T-helper 1 cell treated with Interleukin-12 subunit alpha and Interleukin-12 subunit beta and Interleukin-4 antibody, amounts not matched to agents 30 μg/mL and 1 μg/mL, for 36 hours (primary cell): ENCODE results near the gene USP47.

ENCODE experiments used
- H3K27ac Mint-ChIP-seq: one replicate; pipeline ENCODE4 v1.8.0; 2021; ENCODE audit warnings: mild to moderate bottlenecking, mixed read lengths
- H3K27me3 Mint-ChIP-seq: one replicate; pipeline ENCODE4 v1.8.0; 2021; ENCODE audit warnings: low read depth, mixed read lengths
- H3K36me3 Mint-ChIP-seq: one replicate; pipeline ENCODE4 v1.8.0; 2021; ENCODE audit warnings: low read depth, mixed read lengths
- H3K4me1 Mint-ChIP-seq: one replicate; pipeline ENCODE4 v1.8.0; 2021; ENCODE audit warnings: low read depth, mixed read lengths
- H3K4me3 Mint-ChIP-seq: one replicate; pipeline ENCODE4 v1.8.0; 2021; ENCODE audit warnings: mild to moderate bottlenecking, moderate library complexity, mixed read lengths
- H3K9me3 Mint-ChIP-seq: one replicate; pipeline ENCODE4 v1.8.0; 2021; ENCODE audit warnings: mixed read lengths

USP47 gene

DNA sequence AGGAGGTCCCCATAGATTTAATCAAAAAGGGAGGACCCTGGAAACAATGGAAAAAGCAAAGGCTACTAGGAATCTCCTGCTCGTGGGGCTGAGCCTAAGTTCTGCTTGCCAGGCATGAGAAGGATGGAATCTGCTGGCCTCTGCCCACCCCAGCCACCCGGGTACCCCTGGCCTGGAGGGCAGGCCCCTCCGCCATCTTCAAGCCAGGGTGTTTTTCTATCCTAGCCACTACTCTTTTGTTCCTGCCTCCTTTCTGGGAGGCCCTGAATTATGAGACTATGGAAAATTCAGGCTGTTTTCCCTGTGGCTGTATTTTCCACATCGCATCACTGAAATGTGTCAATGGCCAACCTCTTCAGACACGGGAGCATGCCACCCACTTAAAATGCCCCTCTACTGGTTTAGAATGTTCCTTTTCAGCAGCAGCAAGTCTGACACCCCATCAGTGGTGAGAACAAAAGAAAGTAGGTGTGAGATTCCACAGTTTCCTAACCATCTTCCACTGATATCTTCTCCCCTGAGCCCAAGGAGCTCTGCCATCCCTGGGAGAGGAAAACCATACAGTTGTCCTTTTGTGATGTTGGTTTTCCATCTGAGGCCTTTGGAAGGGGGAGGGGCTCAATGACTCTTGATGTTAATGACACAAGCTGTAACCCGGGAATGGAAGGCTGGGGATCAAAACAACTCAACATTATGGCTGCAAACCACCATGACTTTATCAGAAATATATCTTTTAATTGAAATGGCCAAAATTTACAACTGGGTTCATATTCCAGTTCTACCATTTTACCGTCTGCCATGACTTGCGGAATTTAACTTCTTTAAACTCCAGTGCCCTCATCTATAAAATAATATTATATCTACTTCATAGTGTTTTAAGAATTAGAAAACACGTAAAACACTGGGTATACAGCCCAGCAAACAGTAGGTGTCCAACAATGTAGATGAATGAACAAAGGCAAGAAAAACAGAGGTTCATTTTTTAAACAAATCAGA, 144.5 kb downstream of the USP47 start:
- H3K27me3 Mint-ChIP-seq = peaks cover 3% of the 10 kb centered on the region
- H3K4me1 Mint-ChIP-seq = peaks cover 3% of the 10 kb centered on the region
- H3K4me3 Mint-ChIP-seq = no peak overlapping the region
- no peaks in the 10 kb centered on the region for H3K36me3 Mint-ChIP-seq
- H3K27ac Mint-ChIP-seq = no peak overlapping the region
- H3K9me3 Mint-ChIP-seq = no peaks in the 10 kb centered on the region

- no peaks in the 10 kb centered on the region for H3K36me3 Mint-ChIP-seq
- peaks cover 3% of the 10 kb centered on the region for H3K4me1 Mint-ChIP-seq
- H3K27me3 Mint-ChIP-seq = peaks cover 7% of the 10 kb centered on the region
- no peak overlapping the region for H3K27ac Mint-ChIP-seq
- H3K4me3 Mint-ChIP-seq = no peak overlapping the region
- no peaks in the 10 kb centered on the region for H3K9me3 Mint-ChIP-seq
Measured at GRCh38 chr11:11987503-11988022, 145.8 kb downstream of the USP47 start.

GRCh38 chr11:11988099-11988651, 146.4 kb downstream of the USP47 start:
- Mint-ChIP-seq H3K4me1 (peaks cover 3% of the 10 kb centered on the region), H3K27me3 (peaks cover 7% of the 10 kb centered on the region), H3K36me3 (no peaks in the 10 kb centered on the region), H3K27ac (no peak overlapping the region), H3K9me3 (no peaks in the 10 kb centered on the region), H3K4me3 (no peak overlapping the region)

DNA sequence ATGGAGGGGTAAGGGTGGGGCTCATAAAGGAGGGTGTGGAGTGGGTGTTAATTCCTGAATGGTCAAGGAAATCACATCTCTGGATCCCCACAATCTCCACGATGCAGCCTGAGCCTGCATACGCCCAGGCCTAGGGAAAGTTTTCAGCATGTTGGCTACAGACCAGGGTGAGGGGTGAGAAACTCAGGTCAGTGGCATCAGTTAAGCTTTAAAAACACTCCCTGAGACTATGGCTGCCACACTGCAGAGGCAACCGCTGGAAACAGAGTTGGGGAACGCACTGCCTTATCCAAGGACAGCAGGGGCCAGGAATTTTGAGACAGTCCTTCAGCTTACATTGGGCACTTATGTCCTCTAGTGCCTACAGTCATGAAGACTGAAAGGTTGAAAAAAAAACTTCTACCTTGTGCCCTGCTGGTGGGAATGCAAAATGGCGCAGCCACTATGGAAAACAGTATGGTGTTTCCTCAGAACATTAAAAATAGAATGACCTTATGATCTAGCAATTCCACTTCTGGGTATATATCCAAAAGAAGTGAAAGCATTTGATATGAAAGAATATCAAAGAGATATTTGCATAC, 147.0 kb downstream of the USP47 start:
- Mint-ChIP-seq H3K4me1 (peaks cover 3% of the 10 kb centered on the region), H3K27ac (no peak overlapping the region), H3K36me3 (no peaks in the 10 kb centered on the region), H3K9me3 (no peaks in the 10 kb centered on the region), H3K4me3 (no peak overlapping the region), H3K27me3 (peaks cover 12% of the 10 kb centered on the region)

DNA sequence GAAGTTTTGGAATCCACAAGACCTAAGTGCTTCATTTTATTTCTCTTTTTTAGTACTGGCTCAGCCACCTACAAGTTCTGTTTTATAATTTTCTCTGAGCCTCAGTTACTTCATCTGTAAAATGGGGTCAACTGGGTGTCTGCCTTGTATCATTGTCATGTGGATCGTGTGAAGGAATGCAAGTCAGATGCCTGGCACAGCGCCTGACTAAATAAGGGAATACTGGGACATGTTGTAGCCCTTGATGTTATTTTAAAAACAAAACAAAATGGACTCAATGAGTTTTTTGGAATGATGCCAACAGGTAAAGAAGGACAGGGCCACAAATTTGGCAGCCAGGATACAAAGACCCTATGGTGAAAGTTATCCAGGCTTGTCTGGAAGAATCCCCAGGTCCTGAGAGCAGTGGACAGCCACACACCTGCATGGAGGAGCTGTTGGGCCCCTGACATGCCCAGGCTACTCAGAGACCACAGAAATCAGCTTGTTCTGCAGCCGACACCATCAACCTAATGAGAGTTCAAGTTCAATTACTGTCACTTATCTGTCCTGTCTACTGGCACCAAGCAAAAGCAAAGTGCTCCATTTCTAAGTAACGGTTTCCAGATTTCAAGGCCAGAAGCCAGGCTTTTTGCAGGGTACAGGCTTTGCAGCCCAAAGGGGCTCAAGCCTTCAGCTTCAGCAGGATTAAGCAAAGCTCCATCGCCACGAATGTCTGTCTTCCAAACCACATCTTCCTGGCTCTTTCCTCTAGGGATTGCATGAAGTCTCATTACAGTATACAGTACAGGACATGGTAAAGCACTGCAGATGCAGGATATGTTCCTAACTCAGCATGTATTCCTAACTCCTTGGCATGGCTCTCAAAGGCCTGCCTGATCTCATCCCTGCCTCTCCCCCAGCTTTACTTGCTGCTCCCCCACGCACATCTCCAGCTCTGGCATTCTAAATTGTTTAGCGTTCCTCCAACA, 148.3 kb downstream of the USP47 start:
- peaks cover 3% of the 10 kb centered on the region for H3K4me1 Mint-ChIP-seq
- peaks cover 15% of the 10 kb centered on the region for H3K27me3 Mint-ChIP-seq
- H3K27ac Mint-ChIP-seq = no peak overlapping the region
- H3K36me3 Mint-ChIP-seq = no peaks in the 10 kb centered on the region
- no peaks in the 10 kb centered on the region for H3K9me3 Mint-ChIP-seq
- H3K4me3 Mint-ChIP-seq = no peak overlapping the region

DNA sequence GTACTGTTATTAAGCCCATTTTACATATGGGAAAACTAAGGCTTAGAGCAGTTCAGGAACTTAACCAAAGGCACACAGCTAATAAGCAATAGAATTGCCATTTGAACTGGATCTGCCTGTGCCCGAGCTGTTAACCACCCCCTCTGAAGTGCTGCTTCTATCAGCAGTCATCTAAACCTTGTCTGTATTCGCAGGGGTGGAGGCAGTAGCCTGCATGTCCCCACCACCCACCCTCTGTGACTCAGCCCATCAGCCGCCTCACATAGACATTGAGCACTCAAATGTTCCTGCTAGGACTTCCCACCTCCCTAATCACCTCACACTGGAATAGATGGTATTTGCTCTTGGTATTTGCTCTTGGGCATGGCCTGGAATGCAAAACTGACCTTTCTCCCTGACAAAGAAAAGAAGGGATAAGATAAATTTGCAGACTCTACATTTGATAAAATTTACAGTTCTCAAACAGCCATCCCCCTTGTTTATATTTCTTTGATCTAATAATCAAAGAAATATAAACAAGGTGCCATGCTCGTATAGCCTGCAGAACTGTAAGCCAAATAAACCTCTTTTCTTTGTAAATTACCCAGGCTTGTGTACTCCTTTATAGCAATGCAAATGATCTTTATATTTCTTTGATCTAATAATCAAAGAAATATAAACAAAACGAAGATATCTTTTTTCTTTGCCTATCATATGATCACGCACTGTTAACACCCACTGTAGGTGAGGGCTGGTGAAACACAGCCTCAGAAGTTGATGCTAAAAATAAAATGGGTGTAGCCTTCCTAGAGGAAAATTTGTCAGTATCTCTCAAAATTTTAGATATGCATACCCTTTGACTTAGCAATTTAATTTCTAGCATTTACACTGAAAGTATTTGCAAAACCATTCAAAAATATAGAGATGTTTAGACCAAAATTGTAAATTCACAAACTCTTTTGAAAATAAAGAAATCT, 150.8 kb downstream of the USP47 start:
- Mint-ChIP-seq H3K9me3 (no peaks in the 10 kb centered on the region), H3K4me1 (peaks cover 2% of the 10 kb centered on the region), H3K27me3 (peaks cover 29% of the 10 kb centered on the region), H3K36me3 (no peaks in the 10 kb centered on the region), H3K4me3 (no peak overlapping the region), H3K27ac (no peak overlapping the region)

DNA sequence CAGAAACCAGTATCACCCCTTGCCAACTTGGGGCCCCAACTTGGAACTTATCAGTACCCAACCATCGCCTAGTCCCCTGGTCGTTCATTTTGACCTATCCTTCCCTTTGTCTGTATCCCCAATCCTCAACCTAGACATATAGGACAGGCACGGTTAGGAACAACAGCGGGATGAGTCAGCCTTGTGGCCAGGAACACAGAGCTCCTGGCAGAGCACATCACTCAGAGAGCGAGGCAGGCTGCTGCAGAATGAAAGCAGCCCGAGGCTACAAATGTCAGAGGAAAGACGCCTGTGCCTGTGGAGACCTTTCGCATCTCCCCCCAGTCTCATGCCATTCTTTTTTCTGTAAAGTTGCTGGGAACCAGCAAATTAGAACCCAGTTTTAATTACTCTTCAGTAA, 152.1 kb downstream of the USP47 start:
- peaks cover 9% of the 10 kb centered on the region for H3K4me1 Mint-ChIP-seq

GRCh38 chr11:11995601-11996000, 153.8 kb downstream of the USP47 start:
- Mint-ChIP-seq H3K4me3 (no peak overlapping the region), H3K4me1 (peaks cover 11% of the 10 kb centered on the region), H3K9me3 (no peaks in the 10 kb centered on the region), H3K27me3 (peaks cover 41% of the 10 kb centered on the region), H3K27ac (no peak overlapping the region), H3K36me3 (no peaks in the 10 kb centered on the region)

More for the DNA sequence above, 152.1 kb downstream of the USP47 start:
- Mint-ChIP-seq H3K27ac (no peak overlapping the region), H3K27me3 (peaks cover 35% of the 10 kb centered on the region), H3K4me3 (no peak overlapping the region), H3K36me3 (no peaks in the 10 kb centered on the region), H3K9me3 (no peaks in the 10 kb centered on the region)

DNA sequence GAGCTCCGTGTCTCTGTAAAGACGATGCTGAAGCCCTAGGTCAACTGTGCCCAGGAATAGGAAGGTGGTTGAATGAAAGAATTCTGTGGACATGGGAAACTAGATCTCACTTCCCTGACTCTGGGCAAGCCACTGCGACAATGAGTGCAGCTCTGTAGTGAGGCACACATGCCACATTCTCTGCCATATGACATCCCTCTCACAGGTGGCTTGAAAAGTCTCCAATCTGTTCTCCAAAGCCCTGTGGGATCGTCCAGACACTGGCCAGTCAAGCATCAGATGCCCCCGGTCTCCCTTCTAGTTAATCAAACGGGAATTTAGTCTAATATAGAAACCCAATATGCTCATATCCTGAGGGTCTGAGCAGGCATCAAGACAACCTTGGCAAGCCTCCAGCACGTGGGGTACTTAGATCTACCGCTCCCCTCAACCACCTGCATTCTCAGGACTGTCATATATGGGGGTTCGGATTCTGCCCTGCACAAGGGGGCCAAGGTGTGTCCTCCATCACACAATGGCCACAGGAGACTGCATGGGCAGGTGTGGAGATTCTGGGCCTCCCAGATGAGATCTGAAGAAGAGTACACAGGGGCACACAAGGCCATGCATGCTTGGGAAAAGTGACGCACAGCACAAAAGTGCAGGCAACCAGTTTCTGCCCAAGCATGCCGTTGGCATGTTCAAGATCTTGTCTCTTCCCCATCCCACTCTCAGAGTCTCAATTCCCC, 154.7 kb downstream of the USP47 start:
- no peak overlapping the region for H3K27ac Mint-ChIP-seq
- peaks cover 40% of the 10 kb centered on the region for H3K27me3 Mint-ChIP-seq
- no peaks in the 10 kb centered on the region for H3K9me3 Mint-ChIP-seq
- H3K36me3 Mint-ChIP-seq = no peaks in the 10 kb centered on the region
- peaks cover 11% of the 10 kb centered on the region for H3K4me1 Mint-ChIP-seq
- no peak overlapping the region for H3K4me3 Mint-ChIP-seq

- H3K27me3 Mint-ChIP-seq = peaks cover 39% of the 10 kb centered on the region
- no peaks in the 10 kb centered on the region for H3K9me3 Mint-ChIP-seq
- no peak overlapping the region for H3K27ac Mint-ChIP-seq
- H3K4me1 Mint-ChIP-seq = peaks cover 11% of the 10 kb centered on the region
- no peak overlapping the region for H3K4me3 Mint-ChIP-seq
- H3K36me3 Mint-ChIP-seq = no peaks in the 10 kb centered on the region
Measured at GRCh38 chr11:11997049-11997322, 155.2 kb downstream of the USP47 start.

DNA sequence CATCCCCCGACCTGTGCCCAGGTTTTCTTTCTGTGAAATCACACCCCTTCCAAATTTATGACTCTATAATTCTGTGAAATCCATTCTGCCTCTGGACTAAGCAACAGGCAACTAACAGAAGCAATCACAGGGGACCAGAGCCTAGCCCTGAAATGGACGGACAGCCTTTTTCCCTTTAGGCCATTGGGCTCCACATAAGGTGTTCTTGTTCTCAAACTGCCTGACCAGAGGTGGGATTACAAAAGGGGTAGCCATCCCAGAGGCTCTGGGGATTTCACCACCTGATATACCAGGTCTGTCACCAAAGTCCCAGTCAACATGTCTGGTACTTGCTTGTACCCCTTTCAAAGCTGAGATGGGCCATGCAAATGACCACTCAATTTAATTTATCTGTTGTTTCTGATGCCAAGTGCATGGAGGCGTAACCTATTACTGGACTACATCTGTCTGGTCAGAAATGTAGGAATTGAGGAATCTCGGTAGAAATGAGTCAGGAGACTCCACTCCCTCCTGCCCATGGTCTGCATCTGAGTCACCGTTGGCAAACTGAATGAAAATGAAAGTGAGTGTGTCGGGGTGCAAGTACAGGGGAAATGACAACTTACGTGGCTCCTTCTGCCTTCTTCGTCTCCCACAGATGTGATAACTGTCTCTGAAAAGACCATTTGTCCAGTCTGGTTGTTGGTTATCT, 156.5 kb downstream of the USP47 start:
- peaks cover 11% of the 10 kb centered on the region for H3K4me1 Mint-ChIP-seq
- H3K9me3 Mint-ChIP-seq = no peaks in the 10 kb centered on the region
- peak overlapping the region; percentile 34 for H3K4me3 Mint-ChIP-seq
- H3K36me3 Mint-ChIP-seq = no peaks in the 10 kb centered on the region
- H3K27ac Mint-ChIP-seq = no peak overlapping the region
- peaks cover 51% of the 10 kb centered on the region for H3K27me3 Mint-ChIP-seq

DNA sequence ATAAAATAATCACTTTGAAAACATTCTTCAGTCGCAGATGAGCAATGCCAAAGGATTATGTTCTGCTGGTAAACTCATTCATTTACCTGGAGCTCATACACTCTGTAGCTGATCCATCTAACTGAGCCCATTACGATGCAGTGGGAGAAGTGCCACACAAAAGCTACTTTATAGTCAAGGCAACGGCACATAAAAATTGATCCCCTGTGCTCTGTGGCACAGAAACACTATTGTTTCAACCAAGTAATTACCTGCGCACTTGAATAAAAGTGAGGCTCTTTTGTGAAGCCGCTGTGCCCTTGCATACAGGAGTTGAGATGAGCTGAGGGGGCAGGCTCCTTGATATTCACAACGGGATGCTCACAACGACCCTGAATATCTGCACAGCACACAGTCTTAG, 159.4 kb downstream of the USP47 start:
- Mint-ChIP-seq H3K9me3 (no peaks in the 10 kb centered on the region), H3K4me1 (peaks cover 11% of the 10 kb centered on the region), H3K4me3 (no peak overlapping the region), H3K36me3 (no peaks in the 10 kb centered on the region), H3K27me3 (peaks cover 64% of the 10 kb centered on the region), H3K27ac (no peak overlapping the region)
